ENCODE data around the gene CFLAR. TPM values are rescaled to one million over a fixed set of nuclear protein-coding genes. Genes with fewer than 3 reads are reported as not detected.

Gene CFLAR
- total RNA-seq, 4 donors from 2014 or later: 71.9 to 132 (median 114) TPM

GRCh38 chr2:201100497-201100896 is 15.5 kb upstream of the CFLAR start:
- Histone ChIP-seq H3K27me3 (no peaks in the 10 kb centered on the region), H3K4me1 (no peaks in the 10 kb centered on the region), H3K27ac (no peak overlapping the region), H3K36me3 (no peaks in the 10 kb centered on the region), H3K9me3 (no peaks in the 10 kb centered on the region), H3K4me3 (no peak overlapping the region)
- intact Hi-C loops (cut with DNase I): no loop called here
- WGBS, 2 donors: 94 to 95% methylated on average over 2 to 3 of the region's 3 CpGs
- DNase-seq: no peak
- TF ChIP-seq CTCF (IDR thresholded peaks at IDR 0.05) (no peak), POLR2A (IDR thresholded peaks at IDR 0.05) (no peak)

- no peak for TF ChIP-seq CTCF (IDR thresholded peaks at IDR 0.05)
- TF ChIP-seq POLR2A (IDR thresholded peaks at IDR 0.05): no peak
- H3K36me3 ChIP-seq: no peaks in the 10 kb centered on the region
- DNase-seq: no peak
- no peak overlapping the region for H3K27ac ChIP-seq
- H3K27me3 ChIP-seq: no peaks in the 10 kb centered on the region
- WGBS, 2 donors: 91 to 100% methylated on average over 1 of the region's 1 CpG
- no peaks in the 10 kb centered on the region for H3K4me1 ChIP-seq
- intact Hi-C loops (cut with DNase I): no loop called here
- H3K9me3 ChIP-seq: no peaks in the 10 kb centered on the region
- H3K4me3 ChIP-seq: no peak overlapping the region
These were observed 10.2 kb upstream of the CFLAR start for GRCh38 chr2:201105759-201106158.

GRCh38 chr2:201107624-201108023 is 8.3 kb upstream of the CFLAR start:
- no peaks in the 10 kb centered on the region for H3K27me3 ChIP-seq
- no peak for DNase-seq
- H3K4me1 ChIP-seq: no peaks in the 10 kb centered on the region
- H3K4me3 ChIP-seq: no peak overlapping the region
- H3K36me3 ChIP-seq: no peaks in the 10 kb centered on the region
- H3K27ac ChIP-seq: no peak overlapping the region
- 88 to 90% methylated on average over 2 of the region's 2 CpGs for WGBS, 2 donors
- TF ChIP-seq CTCF (IDR thresholded peaks at IDR 0.05) (no peak), POLR2A (IDR thresholded peaks at IDR 0.05) (no peak)
- no peaks in the 10 kb centered on the region for H3K9me3 ChIP-seq
- intact Hi-C loops (cut with DNase I): no loop called here

GRCh38 chr2:201108341-201108740 is 7.6 kb upstream of the CFLAR start:
- intact Hi-C loops (cut with DNase I): no loop called here

GRCh38 chr2:201109186-201109585 is 6.8 kb upstream of the CFLAR start:
- Histone ChIP-seq H3K9me3 (no peaks in the 10 kb centered on the region), H3K4me3 (no peak overlapping the region), H3K36me3 (no peaks in the 10 kb centered on the region), H3K27ac (no peak overlapping the region), H3K4me1 (peaks cover 0 to 2% (median 0%) of the 10 kb centered on the region in 3 donors), H3K27me3 (no peaks in the 10 kb centered on the region)
- intact Hi-C loops (cut with DNase I): no loop called here
- 94% methylated on average over 4 of the region's 4 CpGs for WGBS, 2 donors
- TF ChIP-seq POLR2A (IDR thresholded peaks at IDR 0.05): no peak
- no peak for TF ChIP-seq CTCF (IDR thresholded peaks at IDR 0.05)
- DNase-seq: no peak

More at GRCh38 chr2:201108341-201108740, 7.6 kb upstream of the CFLAR start:
- no peaks in the 10 kb centered on the region for H3K27me3 ChIP-seq
- H3K4me3 ChIP-seq: no peak overlapping the region
- WGBS, 2 donors: 84 to 88% methylated on average over 2 of the region's 2 CpGs
- TF ChIP-seq POLR2A (IDR thresholded peaks at IDR 0.05) (no peak), CTCF (IDR thresholded peaks at IDR 0.05) (no peak)
- no peaks in the 10 kb centered on the region for H3K36me3 ChIP-seq
- H3K27ac ChIP-seq: no peak overlapping the region
- H3K9me3 ChIP-seq: no peaks in the 10 kb centered on the region
- DNase-seq: no peak
- H3K4me1 ChIP-seq: no peaks in the 10 kb centered on the region

Data from esophagus squamous epithelium (tissue), 5 donors.